Mammary epithelial cell (primary cell): ENCODE data around the gene MAGI1.

Experiments used
- CTCF ChIP-seq, 2 donors: IDR thresholded peaks in 1 of 2; conservative IDR thresholded peaks in 1 of 2; 2 replicates each; pipeline ENCODE4 v1.5.1; 2011 to 2012; ENCODE audit warnings: inconsistent platforms in 2 of 2, low read length in 2 of 2, mild to moderate bottlenecking in 2 of 2, control low read depth in 1 of 2, low read depth in 1 of 2; ENCODE audit not compliant: insufficient read depth in 1 of 2; ENCODE audit errors: extremely low read depth in 1 of 2
- EZH2 ChIP-seq: IDR thresholded peaks from 2 replicates; pipeline ENCODE4 v1.6.1; 2012; ENCODE audit warnings: low read length, inconsistent platforms, borderline replicate concordance

DNA sequence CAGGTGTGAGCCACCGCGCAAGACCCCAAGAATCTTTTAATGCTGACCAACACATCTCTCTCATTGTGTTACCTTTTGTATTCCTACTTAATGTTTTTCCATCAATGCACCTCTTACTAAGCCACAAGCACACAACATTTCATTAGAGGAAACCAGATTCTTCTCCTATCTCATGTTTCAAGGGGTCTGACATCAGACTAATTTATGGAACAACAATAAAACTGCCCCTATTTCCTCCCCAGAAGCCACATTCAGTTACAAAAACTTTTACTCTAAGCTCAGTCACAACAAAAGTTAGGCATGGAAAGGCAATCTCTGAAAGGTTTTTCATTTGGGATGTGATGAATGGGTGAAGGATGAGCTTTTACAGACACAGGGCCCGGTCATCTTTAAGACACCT is 251.8 kb downstream of the MAGI1 start:
- TF ChIP-seq CTCF (conservative IDR thresholded peaks at IDR 0.05 in 1 of 2, IDR thresholded peaks at IDR 0.05 in 1 of 2; ENCODE audit: extremely low read depth in 1 of 2, insufficient read depth in 1 of 2, low read depth in 1 of 2, low read length in 2 of 2) = no peak
- TF ChIP-seq EZH2 = no peak
